ENCODE data around the gene LRFN2.

Gene LRFN2

DNA sequence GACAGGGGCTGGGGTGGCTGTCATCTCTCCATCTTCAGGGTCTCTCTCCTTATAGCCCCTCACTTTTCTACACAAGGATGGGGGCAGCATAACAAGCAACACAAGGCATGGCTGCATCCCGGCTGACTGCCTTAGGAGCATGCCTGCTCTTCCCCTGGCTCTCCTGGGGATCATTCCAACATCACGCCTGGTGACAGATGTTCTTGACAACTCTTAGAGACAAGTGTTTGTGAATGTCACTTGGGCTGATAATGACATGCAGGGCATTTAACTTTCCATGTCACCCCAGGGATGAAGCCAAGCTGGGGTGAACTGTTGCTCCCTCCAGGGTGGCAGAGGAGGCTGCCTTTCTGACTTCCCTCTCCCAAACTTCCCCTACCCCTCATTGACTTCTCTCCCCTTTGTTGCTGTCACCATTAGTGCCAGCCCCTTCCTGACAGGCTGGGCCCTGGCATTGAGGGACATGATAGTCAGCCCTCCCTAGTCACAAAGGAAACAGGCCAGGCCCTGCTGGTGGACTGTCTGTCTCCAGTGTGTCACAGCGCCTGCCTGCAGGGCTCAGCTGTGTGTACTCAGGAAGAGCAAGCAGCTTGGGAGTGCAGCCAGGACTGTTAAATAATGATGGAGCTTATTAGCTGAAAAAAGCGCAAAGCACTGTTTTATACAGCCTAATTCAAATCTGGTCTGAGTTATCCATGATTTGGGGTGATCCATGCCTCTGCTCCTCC is 161.8 kb downstream of the LRFN2 start:
- no peak for TF ChIP-seq CTCF (IDR thresholded peaks at IDR 0.05; ENCODE audit: borderline replicate concordance, insufficient read depth, low read depth, low read length)
- no peak overlapping the region for H3K4me3 ChIP-seq (ENCODE audit: low read depth, low read length)

- TF ChIP-seq CTCF (IDR thresholded peaks at IDR 0.05; ENCODE audit: borderline replicate concordance, insufficient read depth, low read depth, low read length): no peak
These were observed 165.1 kb downstream of the LRFN2 start for GRCh38 chr6:40422046-40422445.

GRCh38 chr6:40419946-40420728 is 167.0 kb downstream of the LRFN2 start:
- H3K4me3 ChIP-seq (ENCODE audit: low read depth, low read length): no peak overlapping the region
- TF ChIP-seq CTCF (IDR thresholded peaks at IDR 0.05; ENCODE audit: borderline replicate concordance, insufficient read depth, low read depth, low read length): no peak

More at GRCh38 chr6:40422046-40422445, 165.1 kb downstream of the LRFN2 start:
- H3K4me3 ChIP-seq (ENCODE audit: low read depth, low read length): no peak overlapping the region

GRCh38 chr6:40419377-40419776 is 167.8 kb downstream of the LRFN2 start:
- no peak overlapping the region for H3K4me3 ChIP-seq (ENCODE audit: low read depth, low read length)
- no peak for TF ChIP-seq CTCF (IDR thresholded peaks at IDR 0.05; ENCODE audit: borderline replicate concordance, insufficient read depth, low read depth, low read length)

- TF ChIP-seq CTCF (IDR thresholded peaks at IDR 0.05; ENCODE audit: borderline replicate concordance, insufficient read depth, low read depth, low read length): no peak
- no peak overlapping the region for H3K4me3 ChIP-seq (ENCODE audit: low read depth, low read length)
These were observed 170.1 kb downstream of the LRFN2 start for GRCh38 chr6:40417031-40417430.

DNA sequence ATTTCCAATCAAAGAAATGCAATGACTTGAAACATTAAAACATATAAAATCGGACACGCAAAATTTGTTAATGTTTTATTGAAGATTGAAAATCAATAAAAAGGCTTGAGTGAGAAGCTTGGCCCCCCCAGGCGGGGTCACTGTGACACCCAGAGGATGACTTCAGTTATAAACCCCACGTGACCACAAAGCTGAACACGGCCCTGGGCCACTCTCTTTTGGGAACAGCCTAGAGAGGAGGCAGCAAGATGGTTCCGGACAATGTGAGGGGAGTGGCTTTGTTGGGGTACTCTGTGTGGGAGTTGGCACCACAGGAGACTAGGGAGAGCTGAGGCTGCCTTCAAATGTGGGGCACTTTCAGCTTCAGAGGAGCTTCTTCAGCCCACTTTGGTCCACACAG is 172.5 kb downstream of the LRFN2 start:
- TF ChIP-seq CTCF (IDR thresholded peaks at IDR 0.05; ENCODE audit: borderline replicate concordance, insufficient read depth, low read depth, low read length): no peak

GRCh38 chr6:40413239-40413638 is 173.9 kb downstream of the LRFN2 start:
- no peak for TF ChIP-seq CTCF (IDR thresholded peaks at IDR 0.05; ENCODE audit: borderline replicate concordance, insufficient read depth, low read depth, low read length)
- no peak overlapping the region for H3K4me3 ChIP-seq (ENCODE audit: low read depth, low read length)

More for the DNA sequence above, 172.5 kb downstream of the LRFN2 start:
- no peak overlapping the region for H3K4me3 ChIP-seq (ENCODE audit: low read depth, low read length)
